ENCODE data around the gene QDPR. TPM values are rescaled to one million over a fixed set of nuclear protein-coding genes. Genes with fewer than 3 reads are reported as not detected.
"Not testable (repeated sequence)": the region's sequence is repeated elsewhere in the genome, so short reads cannot be mapped to it uniquely, and the experiment has no call there.

QDPR gene
- 103 TPM for polyA plus RNA-seq (ENCODE audit: insufficient read length)

DNA sequence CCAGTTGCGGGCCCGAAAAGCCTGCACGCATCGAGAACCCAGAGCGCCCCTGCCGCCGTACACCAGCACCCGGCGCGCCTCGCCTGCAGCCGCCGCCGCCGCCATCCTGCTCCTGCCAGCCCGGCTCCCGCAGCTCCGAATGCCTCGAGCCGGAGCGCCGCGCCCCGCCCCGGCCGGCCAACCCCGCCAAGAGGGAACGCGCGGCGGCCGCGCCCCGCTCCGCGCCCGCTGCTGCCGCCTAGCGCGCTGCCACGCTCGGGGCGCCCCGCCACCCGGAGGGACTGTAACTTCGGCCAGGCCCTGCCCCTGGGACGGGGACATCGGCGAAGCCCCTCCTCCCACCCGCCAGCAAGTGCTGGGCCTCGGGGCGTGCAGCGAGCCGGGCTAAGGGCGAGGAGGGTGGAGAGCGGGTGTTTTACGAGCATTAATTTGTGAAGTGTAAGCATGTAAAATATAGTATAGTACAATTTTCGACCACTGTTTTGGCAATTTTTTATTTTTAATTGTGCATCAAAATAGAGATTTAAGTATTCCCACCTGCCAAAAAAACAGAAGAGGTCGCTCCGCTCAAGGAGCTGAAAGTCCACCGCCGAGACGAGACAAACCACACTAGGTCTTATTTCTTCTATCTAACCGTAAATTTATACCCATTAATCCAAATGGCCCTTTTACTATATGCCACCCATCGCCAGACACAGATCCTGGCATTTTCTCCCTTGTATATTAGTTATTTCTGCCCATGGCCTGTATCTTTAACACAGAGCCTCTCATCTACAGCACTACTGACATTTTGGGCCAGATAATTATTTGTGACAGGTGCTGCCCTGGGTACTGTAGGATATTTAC lies at the start of gene QDPR:
TSS of gene QDPR (minus strand) at position 141 of the 846 bp plus-strand sequence. CDS start at position 105, 36 bp downstream.
- DNase-seq (ENCODE audit: low read depth) = no peak

DNA sequence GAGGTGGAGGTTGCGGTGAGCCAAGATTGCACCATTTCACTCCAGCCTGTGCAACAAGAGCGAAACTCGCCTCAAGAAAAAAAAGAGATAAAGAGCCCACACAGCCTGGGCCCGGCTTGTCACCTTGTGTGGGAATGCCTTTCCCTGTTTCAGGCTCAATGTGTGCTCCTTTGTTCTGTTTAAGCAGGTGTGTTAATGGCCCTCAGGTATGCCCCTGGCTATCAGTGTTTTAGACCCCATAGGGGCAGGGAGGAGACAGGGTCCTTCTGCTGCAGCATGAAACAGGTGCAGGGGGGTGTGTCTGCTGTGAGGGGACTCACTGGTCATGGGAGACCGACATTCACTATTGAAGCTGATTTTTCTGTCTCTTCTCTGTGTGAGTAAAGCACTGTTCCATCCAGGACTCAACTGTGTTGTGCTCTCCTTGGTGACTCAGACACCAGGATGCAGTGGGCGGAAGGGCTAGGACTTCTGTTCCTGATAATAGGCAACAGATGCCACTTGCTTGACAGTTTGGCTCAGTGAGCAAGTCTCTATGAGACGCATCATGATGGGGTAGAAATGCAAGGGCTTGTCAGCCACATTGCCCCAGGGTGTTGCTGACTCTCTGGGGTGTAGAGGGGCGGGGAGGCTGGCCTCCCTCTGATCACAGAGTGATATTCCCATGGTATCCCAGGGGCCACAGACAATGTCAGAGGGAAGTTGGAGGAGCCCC lies 49.5 kb upstream of the QDPR start:
- no peak for DNase-seq (ENCODE audit: low read depth)

DNA sequence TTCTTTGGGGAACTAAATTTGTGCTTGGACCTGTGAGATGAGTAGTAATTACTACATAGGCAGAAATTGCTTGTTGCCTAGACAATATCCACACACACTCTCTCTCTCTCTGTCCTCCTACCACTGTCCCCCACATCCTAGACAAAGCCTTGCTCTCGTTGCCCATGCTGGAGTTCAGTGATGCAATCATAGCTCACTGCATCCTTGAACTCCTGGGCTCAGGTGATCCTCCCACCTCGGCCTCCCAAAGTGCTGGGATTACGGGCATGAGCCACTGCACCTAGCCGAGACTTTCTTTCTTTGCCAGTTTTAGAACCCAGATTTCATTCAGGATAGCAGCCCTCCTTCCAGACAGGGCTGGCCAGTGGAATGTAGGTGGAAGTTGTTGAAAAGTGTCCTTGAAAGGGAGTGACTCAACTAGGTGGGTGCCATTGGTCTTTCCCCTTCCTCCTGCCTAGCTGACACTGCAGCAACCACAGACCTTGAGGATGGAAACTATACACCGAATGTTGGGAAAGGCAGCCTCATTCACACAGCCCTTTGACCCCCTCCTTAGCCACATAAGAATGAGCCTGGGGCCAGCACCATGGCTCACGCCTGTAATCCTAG lies 48.3 kb upstream of the QDPR start:
- DNase-seq (ENCODE audit: low read depth) = no peak

DNA sequence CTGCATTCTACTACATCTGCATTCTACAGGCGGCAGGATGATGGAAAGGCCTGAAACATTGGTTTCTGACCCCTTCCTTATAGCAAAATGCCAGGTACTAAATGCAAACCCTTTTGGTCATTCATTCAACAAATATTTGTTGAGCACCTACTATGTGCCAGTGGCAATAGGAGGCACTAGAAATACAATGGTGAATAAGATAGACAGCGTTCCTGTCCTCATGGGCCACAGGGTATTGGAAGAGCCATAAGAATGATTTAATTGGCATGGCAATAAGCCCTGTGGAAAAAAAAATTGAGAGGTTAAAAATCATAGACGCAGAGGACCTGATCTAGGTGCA lies 47.8 kb upstream of the QDPR start:
- DNase-seq (ENCODE audit: low read depth) = no peak

DNA sequence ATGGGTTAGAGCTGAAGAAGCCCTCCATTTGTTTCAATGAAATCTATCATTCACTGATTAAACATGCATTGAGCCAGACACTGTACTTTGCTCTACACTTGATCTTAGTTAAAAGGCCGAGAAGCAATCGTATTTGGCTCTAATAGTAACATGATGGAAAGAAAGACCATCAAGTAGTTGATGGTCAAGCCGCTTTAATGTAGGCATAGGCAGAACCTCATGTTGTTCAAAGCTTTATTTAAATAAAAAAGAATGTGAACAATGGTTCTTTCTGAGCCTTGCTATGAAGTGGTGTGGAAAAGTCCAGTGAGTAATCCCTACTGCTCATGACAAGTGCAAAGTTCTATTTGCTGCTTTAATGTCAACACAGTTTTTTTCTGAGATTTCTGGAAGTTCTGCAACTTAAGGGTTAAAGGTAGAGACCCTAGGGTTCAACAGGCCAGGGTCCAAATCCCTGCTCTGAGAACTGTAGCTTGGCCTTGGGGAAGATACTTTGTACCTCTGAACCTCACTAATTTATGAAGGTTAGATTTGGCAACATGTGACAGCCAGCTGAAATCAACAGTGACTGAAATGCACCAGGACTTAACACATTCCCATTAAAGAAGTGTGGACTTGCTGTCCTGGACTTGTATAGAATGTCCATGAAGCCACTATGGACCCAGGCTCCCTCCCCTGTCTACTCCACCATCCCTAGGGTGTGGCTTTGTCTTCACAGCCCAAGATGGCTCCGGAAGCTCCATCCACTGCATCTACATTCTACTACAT lies 47.2 kb upstream of the QDPR start:
- no peak for DNase-seq (ENCODE audit: low read depth)

DNA sequence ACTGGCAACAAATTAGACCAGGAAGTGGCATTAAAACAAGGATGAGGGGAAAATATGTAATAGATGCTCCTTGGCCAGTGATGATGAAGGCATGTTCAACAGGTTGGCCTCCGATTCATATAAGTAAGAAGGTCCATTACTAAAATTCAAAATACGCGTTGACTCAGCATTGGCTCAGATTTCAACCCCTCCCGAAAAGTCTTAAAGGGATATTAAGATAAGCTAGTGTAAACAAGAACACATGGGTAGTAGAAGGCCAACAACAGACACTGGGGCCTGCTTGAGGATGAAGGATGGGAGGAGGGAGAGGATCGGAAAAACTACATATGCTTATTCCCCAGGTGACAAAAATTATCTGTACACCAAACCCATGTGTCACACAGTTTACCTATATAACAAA lies 46.0 kb upstream of the QDPR start:
- no peak for DNase-seq (ENCODE audit: low read depth)

DNA sequence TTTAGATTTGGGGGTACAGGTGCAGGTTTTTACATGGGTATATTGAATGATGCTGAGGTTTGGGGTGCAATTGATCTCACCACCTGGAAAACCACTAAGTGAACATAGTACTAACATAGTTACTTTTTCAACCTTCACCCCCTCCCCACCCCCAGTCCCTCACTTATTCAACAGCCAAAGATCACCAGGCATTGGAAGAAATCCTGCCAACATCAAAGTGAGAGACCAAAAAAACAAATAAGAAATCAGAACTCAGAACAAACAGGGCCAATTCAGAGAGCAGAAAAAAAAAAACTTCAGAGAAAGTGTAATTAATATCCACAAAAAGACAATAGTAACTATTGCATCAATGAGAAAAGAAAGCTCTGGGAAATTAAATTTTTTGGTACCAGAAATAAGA lies 44.6 kb upstream of the QDPR start:
- no peak for DNase-seq (ENCODE audit: low read depth)

DNA sequence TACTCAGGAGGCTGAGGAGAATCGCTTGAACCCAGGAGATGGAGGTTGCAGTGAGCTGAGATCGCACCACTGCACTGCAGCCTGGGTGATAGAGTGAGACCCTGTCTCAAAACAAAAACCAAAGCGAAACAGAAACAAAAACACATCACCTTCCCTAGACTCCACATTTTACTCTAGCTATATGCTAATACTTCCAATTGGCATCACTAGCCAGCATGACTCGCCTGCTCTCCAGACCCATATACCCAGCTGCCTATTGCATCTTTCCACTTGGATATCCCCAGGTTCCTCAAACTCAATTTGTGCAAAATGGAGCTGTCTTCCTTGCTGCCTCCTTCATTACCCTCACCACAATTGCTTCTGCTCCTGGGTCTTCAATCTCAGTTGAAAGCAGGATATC lies 42.7 kb upstream of the QDPR start:
- DNase-seq (ENCODE audit: low read depth) = no peak

DNA sequence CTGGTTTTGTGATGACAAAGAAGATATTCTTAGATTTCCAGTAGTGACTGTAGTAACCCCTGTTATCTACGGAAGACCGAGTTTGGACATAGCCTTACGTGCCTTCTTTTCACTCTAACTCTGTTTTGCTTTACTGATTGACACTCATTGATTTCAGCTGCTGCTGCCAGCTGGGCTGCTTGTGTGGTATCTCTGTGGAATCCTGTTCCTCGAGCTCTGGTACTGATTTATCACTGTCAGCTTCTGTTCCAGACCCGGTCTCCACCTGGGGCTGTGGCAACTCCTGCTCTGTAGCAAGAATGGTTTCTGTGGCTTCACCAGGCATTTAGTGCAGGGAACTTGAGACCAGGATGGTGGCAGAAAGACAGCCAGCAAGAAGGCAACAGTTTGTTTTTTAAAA lies 40.5 kb upstream of the QDPR start:
- DNase-seq (ENCODE audit: low read depth) = no peak

DNA sequence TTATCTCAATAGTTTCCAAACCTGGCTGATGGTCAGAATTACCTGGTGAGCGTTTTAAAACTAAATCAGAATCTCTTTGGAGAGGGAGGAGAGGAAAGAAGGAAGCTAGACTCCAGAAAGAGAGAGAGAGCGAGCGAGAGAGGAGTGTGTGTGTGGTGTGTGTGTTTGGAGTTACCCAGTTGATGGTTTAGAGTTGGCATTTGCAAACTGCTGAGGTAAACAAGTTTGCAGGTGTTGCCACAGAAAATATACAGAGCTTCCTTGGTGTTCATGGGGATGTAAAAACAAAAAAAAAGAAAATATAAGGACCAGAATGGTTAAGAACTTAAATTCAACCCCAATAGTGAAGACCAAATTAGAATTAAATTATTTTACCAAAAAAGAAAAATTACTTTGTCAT lies 38.7 kb upstream of the QDPR start:
- no peak for DNase-seq (ENCODE audit: low read depth)

DNA sequence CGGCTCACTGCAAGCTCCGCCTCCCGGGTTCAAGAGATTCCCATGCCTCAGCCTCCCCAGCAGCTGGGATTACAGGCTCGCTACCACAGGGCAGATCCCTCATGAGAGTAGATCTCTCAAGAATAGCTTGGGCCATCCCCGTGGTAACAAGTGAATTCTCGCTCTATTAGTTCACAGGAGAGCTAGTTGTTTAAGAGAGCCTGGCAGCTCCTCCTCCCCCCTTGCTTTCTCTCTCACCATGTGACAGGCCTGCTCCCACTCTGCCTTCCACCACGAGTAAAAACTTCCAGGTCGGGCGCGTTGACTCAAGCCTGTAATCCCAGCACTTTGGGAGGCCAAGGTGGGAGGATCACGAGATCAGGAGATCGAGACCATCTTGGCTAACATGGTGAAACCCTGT lies 34.8 kb upstream of the QDPR start:
- DNase-seq (ENCODE audit: low read depth) = no peak

DNA sequence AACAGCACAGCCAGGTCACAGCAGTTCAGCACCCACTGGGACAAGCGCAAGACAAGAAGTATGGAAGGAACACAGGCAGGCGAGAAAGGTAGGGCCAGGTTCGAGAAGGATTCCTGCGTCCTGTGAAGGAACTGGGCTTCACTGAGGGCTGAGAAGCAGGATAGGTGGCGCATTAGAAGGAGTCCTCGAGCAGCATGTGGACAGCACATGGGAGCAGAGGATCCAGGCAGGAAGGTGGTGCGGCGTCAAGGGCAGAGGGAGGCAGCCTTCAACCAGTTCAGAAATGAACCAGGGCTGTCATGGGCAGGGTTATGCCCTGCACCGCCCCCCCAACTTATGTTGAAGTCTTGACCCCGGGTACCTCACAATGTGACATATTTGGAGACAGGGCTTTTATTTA lies 34.3 kb upstream of the QDPR start:
- no peak for DNase-seq (ENCODE audit: low read depth)

DNA sequence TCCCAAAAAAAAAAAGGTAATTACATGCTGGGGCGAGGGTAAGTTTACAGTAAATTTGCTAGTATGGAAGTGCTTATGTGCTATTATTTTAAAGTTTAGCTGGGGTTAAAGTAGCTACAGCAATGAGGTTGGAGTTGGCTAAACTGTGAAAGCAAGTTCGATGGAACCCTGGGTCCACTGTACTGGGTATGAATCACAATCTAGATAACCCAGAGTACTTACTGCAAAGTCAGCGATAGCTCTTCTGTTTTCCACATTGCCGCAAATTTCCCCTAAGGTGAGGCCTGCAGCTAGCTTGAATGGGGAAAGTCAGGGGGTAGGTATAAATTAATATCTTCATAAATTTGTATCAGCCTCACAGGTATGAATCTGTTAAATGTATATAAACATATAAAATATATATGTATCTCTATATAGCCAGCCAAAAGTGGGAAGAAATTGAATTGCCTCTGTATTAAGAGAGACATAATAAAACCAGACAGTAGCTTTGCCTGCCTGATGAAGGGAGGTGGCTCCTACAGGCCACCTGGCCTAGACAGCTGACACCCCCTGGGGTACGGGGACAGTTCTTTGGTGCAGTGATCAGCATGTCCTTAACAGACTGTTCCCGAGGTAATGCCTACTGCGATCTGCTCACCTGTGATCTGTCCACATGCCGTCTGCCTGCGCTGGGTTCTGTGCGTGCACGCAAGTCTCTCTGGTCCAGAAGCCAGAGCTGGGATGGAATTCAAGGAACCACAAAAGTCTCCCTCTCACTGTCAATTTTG lies 33.7 kb upstream of the QDPR start:
- no peak for DNase-seq (ENCODE audit: low read depth)

DNA sequence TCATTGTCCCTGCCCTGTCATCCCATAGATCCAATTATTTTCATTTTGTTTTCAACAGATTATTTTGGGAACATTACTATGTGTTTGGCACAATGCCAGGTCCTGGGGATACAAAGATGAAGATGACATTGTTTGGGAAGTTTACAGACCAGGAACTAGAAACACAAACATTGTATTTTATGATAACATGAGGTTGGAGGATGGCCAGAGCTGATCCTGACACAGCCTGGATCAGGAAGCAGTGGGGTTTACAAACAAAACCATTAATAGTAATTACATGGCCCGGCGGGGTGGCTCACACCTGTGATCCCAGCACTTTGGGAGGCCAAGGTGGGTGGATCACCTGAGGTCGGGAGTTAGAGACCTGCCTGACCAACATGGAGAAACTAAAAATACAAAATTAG lies 32.9 kb upstream of the QDPR start:
- DNase-seq (ENCODE audit: low read depth) = no peak

DNA sequence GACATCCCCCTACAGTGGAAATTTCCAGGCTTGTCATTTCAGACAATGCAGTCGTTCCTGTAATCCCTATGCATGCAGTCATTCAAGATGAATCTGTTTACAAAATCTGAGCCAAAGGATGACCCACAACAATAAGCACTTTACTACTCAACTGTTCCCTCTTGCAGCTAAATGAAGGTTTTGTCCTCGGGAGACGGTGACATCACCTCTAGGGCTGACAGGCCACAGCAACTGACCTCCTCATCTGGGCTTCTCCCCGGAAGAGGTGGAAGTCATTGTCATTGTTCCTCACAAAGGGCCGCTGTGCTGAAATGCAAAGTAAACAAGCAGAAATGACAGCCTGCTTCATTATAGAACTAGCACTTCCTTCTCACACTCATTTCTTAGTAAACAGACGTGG lies 32.3 kb upstream of the QDPR start:
- DNase-seq (ENCODE audit: low read depth) = no peak

DNA sequence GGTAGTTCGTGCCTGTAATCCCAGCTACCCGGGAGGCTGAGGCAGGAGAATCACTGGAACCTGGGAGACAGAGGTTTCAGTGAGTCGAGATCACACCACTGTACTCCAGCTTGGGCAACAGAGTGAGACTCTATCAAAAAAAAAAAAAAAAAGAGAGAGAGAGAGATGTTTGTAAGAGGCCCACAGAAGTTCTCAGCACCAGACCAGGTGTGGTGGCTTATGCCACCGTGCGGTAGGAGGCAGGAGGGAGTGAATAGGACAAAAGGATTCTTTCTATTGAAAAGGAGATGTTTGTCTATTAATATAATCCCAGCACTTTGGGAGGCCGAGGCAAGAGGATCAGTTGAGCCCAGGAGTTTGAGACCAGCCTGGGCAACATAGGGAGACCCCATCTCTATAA lies 25.2 kb upstream of the QDPR start:
- not testable (repeated sequence) for DNase-seq (ENCODE audit: low read depth)

DNA sequence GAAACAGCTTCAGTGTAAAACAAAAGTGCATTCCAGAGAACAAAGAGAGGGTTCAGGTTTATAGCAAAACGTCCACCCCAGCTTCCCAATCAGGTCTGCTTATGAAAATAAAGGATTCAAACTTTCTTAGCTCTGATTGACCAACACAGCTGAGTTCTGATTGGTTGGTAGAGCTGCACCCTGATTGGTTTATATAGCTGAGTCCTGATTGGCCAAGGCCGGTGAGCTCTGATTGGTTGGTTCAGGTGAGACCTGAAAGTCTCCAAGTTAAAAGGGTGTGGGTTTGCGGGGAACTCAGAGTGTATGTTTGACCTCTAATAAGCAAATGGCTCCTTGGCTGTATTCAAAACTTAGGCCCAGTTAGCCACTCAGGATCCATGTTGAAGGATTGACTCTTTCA lies 24.0 kb upstream of the QDPR start:
- DNase-seq (ENCODE audit: low read depth) = no peak

DNA sequence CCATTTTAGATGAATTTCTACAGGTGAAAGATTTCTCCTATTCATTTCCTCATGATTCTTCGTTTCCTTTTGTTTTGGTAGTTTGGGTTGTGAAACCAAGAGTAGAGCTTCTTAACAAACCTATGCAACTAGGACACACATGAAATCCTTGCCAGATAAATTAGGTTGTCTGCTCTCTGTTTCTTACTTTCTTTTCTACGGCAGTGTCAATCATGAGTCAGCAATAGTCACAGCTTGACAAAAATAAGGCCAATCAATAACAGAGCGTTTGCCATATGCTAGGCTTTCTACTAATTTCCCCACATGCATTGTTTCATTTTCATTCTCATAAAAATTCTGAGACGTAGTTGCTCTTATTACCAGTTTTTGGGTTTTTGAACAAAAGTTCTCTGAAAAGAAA lies 23.4 kb upstream of the QDPR start:
- no peak for DNase-seq (ENCODE audit: low read depth)

DNA sequence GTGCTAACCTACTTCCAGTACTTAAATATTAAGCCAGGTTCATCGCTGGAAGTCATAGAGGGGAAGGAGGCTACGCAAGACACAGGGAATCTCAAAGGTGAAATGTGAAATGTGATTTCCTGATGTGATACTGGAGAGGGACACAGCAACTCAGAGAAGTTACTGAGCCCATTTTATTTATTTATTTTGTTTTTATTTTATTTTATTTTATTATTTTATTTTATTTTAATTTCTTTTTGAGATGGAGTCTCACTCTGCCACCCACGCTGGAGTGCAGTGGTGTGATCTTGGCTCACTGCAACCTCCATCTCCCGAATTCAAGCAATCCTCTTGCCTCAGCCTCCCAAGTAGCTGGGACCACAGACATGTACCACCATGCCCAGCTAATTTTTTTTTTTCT lies 22.8 kb upstream of the QDPR start:
- DNase-seq (ENCODE audit: low read depth) = no peak

DNA sequence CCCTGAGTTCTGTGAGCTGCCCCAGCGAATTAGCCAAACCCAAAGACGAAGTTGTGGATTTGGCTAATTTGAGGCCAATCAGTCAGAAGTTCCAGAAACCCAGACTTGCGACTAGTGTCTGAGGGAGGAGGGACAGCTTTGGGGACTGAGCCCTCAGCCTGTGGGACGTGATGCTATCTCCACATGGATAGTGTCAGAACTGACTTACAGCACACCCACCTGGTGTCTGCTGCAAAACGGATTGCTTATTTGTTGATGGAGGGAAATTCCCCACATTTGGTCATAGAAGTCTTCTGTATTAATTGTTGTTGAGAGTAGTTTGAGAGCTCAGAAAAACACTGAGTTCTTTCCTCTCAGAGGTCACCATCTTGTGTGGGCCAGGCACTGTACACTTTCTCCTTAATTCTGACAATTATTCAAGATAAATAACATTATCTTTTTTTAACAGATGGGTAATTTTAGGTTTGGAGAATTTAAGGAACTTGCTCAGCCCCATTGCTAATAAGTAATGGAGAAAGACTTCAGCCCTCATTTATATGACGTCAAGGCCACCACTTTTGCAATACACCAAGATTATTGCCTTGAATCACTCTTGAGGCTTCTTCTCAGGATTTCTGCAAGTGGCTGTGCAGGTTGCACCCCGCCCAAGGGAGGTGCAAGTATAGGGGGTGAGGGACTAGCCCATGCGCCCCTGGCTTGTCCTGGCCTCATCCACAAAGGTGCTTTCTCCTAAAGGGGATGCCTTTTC lies 19.8 kb upstream of the QDPR start:
- no peak for DNase-seq (ENCODE audit: low read depth)

Measured in forelimb muscle (tissue), 1 donor.